COLO829 (cell line): ENCODE measurements around the gene CETP.
"Not testable (repeated sequence)": the region's sequence is repeated elsewhere in the genome, so short reads cannot be mapped to it uniquely, and the experiment has no call there.

Source experiments
- DNase-seq: peaks from one replicate; pipeline ENCODE4 v3.0.0; 2012; ENCODE audit warnings: low spot score

Gene CETP

DNA sequence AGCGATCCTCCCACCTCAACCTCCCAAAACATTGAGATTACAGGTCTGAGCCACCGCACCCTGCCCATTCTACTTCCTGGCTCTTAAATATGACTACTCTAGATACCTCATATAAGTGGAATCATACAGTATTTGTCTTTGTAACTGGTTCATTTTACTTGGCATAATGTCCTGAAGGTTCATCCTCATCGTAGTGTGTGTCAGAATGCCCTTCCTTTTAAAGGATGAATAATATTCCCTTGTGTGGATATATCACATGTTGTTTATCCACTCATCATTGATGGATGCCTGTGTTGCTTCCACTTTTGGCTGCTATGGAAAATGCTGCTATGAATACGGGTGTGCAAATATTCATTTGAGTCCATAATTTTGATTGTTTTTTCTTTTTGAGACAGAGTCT lies 5.7 kb upstream of the CETP start:
- no peak for DNase-seq

DNA sequence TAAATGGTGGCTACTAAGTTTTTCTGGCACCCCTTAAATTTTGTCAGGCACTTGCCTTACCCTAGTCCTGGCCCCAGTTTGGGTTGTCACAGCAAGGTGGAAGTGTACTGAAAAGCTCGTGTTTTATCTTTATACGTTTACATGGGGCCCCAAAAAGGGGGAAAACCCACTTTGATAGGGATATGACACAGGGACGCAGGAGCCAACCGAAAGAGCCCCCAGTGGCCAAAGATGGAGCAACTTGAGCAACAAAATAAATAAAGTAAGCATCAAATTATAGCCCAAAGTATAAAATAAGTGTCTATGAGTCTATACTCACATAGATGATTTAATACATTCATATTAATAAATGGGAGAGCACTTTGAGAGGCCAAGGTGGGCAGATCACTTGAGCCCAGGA lies 5.0 kb upstream of the CETP start:
- DNase-seq, result no peak

DNA sequence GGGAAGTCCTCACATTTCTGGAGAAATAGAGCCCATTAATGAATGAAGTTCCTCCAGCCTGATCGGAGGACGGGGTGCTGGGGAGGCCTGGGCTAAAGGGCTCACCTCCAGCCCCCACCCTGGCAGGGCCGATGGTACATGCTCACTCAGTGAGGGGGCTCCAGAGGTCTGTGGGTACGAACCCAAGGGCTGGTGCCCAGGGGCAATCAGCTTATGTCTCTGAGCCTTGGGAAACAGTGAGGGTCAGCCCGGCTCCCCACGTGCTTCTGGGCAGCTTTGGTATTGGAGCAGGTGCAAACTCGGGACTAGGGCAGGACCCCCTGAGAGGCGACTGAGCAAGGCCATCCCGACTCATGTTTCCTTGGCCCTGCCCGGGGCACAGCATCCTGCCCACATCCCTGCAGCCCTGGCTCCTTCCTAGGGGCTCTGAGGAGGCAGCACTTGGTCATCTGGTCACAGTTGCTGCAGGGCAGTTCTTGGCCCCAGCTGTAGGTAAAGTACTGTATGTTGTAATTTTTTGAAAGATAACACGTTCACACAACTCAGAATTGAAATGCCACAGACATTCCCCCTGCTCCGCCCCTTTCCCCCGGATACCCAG lies 969 bp upstream of the CETP start:
- no peak for DNase-seq

DNA sequence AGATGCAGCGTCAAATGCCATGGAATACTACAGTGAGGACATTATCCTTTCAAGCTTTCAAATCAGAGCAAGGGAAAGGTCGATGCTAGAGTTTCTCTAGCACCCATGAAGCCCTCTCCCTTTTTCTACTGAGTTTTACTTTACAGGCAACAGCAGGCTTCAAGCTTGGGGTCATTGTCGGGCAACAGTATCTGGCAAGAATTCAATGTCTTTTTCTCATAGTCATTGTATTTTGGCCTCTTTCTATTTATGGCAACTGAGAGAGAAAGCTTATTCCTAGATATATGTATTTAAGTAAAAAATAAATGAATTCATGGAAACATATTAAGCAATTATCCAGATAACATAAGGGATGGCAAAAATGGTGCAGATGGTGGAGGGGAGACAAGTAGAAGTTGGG lies 364 bp upstream of the CETP start:
- DNase-seq, result no peak

DNA sequence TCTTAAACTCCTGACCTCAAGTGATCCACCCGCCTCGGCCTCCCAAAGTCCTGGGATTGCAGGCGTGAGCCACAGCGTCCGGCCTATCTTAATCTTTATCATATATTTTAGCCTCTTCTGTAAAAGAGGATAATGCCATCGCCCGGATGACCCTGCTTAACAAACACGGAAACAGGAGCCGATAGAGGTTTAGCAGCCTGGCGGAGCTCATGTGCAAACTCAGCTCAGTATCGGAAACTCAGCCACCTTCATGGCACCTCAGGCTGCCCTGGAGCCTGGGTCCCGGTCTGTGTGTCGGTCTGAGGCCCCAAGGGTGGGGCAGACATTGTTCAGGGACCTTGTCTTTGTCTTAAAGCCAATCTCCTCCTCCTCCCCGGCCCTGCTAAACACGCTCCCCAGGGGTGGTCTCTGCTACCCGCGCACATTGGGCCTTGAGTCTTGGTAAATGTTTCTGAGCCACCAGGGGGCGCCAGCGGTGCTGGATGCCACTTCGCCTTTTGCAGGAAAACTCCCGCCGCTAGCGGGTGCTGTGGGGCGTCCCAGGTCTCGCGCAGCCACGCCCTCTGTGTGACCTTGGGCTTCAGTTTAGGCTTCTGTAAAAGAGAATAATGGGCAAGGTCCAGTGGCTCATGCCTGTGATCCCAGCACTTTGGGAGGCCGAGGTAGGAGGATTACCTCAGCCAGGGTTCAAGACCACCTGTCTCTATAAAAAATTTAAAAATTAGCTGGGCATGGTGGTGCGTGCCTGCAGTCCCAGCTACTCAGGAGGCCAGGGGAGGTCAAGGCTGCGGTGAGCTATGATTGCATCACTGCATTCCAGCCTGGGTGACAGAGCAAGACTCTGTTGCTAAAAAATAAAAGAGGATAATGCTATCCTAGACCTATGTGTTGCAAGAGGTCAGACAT lies 2.7 kb downstream of the CETP start:
- DNase-seq, result peak; percentile 69

DNA sequence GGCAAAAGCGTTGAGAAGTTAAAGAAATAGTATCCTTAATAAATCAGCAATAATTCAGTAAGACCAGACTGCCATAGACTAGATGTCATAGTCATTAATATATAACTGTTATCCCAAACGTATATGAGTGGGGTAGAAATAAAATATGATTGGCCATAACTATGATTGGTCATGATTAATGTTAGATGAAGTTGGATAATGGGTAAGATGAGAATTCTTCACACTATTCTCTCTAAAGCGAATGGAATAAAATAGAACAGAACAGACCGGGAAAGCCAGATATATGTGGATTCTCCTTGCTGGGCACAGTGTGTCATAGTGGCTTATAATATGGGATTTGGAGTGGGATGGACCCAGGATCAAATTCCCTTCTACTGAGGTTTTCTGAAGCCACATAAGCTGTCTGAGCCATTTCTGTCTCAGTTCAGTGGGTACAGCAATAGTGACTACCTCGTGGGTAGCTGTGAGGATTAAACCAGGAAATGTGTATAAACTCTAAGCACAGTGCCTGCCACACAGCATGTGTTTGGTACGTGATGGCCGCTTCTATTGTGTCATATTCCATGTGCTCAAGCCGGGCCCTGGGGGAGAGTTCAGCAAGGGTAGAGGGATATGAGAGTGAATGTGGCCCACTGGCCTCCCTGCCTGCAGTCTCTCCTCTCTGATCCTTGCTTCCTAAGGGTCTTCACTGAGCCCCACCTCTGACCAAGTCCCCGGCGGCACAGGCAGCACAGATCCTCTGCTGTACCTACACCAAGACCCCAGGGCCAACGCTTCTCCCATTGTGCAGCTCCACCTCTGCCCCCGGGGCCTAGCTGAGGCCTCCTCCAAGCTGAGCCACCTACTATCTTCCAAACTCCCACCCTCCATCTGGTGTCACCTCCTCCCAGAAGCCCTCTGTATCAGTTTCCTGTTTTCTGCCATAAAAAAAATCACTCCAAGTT lies 3.7 kb downstream of the CETP start:
- DNase-seq, result no peak

DNA sequence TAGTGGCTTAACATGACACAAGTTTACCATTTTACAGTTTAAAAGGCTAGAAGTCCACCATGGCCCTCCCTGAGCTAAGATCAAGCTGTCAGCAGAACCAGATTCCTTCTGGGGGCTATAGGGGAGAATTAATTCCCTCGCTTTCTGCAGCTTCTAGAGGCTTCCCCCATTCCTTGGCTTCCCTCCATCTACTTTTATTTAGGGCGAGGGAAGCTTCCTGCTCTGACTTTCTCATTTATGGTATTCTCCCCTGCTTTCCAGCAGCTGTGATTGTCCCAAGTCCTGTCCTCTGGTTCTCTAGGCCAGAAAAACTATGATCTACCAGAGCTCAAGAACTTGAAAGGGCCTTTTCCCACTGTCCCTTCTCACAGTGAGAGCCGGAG lies 4.3 kb downstream of the CETP start:
- no peak for DNase-seq

DNA sequence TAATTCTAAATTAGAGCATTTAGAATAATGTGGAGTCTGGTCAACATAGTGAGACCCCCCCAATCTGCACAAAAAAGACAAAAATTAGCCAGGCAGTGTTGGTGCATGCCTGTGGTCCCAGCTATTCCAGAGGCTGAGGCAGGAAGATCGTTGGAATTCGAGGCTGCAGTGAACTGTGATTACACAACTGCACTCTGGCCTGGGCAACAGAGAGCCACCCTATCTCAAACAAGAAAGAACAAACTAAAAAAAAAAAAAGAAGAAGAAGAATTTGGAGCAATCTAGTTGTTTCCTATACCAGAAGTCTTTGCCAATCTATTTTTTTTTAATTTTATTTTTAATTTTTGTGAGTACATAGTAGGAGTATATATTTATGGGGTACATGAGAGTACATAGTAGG lies 6.0 kb downstream of the CETP start:
- no peak for DNase-seq

DNA sequence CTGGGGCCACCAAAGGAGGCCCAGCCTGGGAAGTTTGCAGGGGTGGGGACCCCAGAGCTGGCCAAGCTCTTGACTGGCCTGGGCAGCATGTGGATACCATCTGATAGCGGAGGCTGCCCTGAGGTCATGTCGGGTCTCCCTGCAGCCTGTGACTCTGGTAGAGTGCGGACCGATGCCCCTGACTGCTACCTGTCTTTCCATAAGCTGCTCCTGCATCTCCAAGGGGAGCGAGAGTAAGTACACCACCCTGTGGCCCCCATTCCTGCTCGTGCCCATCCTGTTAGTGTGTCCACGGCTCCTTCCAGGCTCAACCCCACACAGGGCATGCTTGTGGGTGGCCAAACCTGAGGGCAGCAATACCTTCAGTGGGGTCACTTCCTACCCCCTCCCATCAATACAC lies 8.0 kb downstream of the CETP start:
- DNase-seq, result no peak

DNA sequence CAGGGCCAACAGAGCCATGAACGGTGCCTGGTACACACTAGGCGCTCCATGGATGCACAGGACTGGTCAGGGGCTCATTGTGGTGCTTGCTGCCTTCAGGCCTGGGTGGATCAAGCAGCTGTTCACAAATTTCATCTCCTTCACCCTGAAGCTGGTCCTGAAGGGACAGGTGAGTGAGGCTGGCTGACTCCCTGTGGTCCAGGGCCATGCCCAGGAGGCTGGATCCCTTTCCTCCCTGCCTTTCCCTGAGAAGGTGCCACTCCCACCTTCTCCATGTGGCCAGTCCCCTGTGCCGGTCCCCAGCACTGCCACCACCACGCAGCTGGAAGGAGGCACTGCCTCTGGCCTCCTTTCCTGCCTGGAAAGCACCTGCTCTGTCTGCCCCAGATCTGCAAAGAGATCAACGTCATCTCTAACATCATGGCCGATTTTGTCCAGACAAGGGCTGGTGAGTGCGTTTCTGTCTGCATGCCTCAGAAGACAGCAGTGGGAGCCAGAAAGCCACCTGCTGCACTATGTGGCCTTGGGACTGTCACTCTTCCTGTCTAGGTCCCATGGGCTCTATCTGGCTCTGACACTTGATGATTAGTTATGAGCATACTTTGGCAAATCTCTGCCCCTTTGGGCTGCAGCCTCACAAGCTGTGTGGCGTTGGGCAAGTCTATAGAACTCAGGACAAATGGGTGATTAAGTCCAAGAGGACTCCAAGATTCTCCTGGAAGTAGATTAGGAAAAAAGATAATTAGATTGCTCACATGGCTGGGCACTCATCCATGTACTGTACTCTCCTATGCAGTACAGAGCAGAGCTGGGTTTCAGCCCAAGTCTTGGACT lies 9.4 kb downstream of the CETP start:
- no peak for DNase-seq

DNA sequence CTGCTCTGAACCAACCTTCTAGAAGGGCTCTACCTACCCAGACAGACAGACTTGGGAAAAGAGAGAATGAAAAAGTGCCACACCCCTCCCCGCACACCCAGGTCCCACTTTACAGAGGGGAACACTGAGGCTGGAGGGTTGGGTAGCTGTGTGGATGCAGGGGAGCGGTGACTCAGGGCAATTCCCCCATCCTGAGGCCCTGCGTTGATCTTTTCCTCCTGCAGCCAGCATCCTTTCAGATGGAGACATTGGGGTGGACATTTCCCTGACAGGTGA lies 10.0 kb downstream of the CETP start:
- DNase-seq, result no peak

DNA sequence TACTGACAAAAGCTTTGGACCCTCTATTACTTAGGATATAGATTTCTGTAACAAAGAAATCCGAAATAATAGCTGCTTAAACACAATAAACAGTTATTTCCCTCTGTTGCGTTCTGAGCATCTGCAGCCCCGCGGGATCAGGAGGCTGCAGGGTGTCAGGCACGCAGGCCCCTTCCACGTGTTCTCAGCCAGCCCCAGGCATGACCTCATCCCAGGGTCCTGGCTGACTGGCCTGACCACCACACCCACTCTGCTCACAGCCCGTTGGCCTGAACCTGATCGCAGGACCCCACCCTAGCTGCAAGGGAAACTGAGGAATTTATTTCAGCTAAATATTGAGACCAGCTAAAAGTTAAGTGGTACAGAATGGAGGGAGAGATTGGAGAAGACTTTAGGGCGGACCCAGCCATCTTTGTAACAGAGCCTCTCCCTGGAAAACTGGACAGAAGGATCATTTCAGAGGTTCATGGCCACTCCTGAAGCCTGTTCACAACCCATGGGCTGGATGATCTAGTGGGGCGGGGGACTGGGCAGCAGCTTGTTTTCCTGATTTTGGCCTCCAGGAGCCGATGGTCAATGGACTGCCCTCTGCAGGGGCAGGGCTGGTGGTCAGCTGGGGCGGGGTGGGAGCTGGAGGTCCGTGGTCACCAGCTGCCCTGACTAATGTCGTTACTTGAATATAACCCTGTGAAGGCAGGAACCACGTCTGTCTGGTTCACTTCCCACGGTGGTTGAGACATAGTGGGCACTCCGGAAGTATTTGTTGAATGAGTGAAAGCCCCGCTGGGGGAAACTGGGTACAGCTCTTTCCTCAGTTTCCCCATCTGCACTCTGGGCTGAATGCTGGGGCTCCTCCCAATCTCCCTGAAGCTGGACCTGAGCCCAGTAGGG lies 10.9 kb downstream of the CETP start:
- no peak for DNase-seq

DNA sequence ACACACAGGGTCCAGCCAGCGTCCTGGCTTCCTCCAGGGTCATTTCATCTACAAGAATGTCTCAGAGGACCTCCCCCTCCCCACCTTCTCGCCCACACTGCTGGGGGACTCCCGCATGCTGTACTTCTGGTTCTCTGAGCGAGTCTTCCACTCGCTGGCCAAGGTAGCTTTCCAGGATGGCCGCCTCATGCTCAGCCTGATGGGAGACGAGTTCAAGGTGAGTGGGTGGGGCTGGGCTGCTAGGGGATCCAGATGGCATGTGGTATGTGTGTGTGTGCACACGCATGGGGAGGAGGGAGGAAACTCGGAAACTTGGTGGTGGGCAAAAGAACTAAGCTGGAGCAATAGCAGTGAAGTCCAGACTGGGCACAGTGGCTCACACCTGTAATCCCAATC lies 11.5 kb downstream of the CETP start:
- no peak for DNase-seq

DNA sequence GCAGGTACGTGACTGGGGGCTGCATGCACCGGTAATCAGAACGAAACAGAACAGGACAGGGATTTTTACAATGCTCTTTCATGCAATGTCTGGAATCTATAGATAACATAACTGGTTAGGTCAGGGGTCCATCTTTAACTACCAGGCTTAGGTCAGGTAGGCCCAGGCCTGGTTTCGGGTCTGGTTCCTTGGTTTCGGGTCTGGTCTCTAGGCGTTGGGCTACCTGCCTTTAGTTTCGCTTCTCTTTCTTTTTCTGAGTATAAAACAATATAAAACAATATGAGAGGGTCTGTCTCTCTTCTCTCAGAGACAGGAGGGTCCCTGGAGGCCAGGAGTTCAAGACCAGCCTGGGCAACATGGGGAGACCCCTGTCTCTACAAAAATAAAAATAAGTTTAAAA lies 12.1 kb downstream of the CETP start:
- DNase-seq, result not testable (repeated sequence)

DNA sequence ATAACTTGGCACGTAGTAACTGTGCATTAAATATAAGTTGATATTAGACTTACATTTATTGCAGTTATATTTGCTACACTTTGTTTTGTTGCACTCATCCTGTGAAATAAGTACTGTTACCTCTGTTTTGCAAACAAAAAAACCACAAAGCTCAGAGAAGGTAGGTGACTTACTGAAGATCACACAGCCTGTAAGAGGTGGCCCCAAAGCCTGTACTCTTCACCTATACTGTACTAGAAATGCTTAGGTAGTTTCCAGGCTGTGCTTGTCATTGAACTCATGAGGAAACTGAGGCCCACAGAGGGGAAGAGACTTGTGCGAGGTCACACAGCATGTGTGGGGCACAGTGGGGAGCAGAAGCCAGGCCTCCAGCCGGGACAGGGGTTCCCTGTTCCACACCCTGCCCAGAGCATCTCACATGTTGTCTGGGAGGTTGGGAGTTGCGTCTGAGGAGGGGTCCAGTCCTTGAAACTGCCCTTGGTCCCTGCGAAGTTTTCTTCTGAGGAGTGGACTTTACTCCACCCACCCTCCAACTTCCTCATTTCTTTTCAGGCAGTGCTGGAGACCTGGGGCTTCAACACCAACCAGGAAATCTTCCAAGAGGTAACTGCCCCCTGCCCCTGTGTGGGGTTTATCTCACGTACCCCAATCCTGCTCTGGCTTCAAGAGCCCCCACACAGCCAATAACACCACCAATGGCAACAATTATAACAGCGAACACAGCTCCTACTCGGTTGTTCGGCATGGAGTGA lies 13.0 kb downstream of the CETP start:
- DNase-seq, result no peak

DNA sequence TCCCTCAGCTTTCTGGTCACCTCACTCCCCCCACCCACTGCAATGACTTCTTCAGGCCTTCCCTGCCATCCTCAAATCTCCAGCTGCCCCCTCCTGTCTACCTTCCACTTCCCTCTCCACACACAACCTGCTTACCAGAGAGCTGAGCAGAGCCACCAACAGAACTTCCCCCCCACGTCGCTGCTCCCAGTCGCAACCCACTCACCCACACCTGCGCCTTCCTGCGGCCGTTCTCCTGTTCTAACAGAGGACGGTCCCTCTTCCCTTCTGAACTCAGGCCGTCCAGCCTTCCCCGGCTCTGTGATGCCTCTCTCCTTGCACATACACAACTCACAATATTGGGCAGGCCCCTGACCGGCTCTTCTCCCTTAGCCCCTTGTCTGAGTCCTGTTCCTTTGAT lies 14.0 kb downstream of the CETP start:
- DNase-seq, result no peak

DNA sequence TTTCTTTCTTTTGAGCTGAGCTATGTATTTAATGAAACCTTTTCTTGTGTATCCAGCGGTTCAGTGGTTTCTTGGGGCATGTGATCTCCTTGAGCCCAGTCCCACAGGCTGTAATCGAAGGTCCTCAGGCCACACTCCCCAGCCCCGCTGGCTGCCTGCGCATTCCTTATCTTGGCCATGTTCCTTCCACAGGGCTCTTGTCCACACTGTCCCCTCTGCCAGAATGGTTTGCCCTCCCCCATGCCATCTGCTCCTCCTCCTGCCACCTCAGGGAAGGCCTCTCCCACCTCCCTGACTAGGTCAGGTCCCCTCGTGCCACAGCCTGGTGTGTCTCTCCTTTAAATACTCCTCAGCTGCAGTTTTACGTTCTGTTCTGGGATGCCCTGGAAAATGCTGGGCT lies 15.5 kb downstream of the CETP start:
- DNase-seq, result no peak

DNA sequence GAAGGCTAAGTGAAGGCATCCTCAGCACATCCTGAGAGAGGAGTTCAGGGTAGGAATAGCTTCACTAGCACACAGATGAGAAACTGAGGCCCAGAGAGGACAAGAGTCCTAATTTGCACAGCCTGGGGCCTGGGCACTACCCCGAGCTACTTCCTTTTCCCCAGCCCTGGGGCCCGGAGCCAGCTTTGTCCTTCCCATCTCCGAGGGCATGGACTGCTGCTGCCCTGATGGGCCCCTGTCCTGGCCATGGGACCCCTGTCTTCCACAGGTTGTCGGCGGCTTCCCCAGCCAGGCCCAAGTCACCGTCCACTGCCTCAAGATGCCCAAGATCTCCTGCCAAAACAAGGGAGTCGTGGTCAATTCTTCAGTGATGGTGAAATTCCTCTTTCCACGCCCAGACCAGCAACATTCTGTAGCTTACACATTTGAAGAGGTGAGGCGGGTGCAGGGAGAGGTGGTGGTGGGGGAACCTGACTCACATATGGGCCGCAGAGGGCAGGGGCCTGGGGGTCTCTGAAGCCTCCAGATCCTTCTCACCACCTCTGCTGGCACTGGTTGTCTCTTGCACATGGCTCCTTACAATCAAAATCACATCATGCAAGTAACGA lies 16.2 kb downstream of the CETP start:
- DNase-seq, result no peak

DNA sequence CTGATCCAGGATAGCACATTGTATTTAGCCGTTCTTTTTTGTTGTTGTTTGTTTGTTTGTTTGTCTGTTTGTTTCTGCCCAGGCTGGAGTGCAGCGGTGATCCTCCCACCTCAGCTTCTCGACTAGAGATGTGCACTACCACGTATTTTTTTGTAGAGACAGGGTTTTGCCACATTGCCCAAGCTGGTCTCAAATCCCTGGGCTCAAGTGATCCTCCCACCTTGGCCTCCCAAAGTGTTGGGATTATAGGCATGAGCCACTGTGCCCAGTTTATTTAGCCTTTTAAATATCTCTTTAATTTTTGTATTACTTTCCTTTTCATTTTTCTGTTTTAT lies 18.4 kb downstream of the CETP start:
- no peak for DNase-seq
